Fibroblast of upper back skin (primary cell): Measurements from ENCODE around the gene SFXN5.

Experiments
- DNase-seq: peaks from one replicate; pipeline ENCODE4 v3.0.0-alpha.2; 2013

Gene SFXN5

DNA sequence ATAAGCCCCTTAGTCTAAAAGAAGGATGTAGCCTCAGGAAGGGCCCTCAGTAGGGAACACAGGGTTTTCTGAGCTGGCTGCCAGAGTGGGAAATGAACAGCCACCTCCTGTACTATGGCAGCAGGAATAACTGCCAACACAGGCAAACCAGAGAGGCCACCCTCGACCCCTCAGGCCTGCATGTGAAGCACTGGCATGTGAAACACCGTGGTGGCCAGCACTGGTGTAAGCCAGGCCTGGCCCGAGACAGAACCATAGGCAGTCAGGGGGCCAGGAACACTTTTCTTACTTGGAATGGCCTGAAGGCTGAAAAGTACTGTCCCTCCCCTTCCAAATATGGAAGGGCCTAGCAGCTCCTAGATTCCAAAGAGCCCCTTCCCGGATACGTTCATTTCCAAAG lies 28.2 kb downstream of the SFXN5 start:
- no peak for DNase-seq

- DNase-seq: no peak
These were observed 33.4 kb downstream of the SFXN5 start for GRCh38 chr2:73037947-73038585.

GRCh38 chr2:73036766-73037165 lies 34.7 kb downstream of the SFXN5 start:
- DNase-seq: no peak

- DNase-seq: no peak
These were observed 35.4 kb downstream of the SFXN5 start for GRCh38 chr2:73035899-73036711.

GRCh38 chr2:73034661-73035375 lies 36.7 kb downstream of the SFXN5 start:
- DNase-seq: no peak

- no peak for DNase-seq
These were observed 37.6 kb downstream of the SFXN5 start for GRCh38 chr2:73033766-73034381.

GRCh38 chr2:73033142-73033765 lies 38.3 kb downstream of the SFXN5 start:
- DNase-seq: no peak

DNA sequence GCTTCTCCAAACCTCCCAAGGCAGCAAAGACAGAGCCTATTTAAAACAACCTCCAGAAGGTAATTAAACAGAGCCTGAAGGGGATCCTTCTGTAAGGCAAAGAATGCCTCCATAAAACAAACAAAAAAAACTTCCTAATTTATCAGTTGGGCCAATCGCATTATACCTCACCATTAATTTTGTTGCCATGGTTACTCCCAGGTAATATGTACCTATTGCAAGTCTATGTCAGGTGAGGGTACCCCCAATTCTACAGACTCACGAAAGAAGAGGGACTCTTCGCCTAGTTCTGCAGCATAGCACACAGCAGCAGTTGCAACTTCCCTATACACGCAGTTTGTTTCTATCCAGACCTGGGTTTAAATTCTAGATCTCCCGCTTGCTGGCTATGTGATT lies 38.8 kb downstream of the SFXN5 start:
- DNase-seq: no peak

GRCh38 chr2:73031725-73032701 lies 39.5 kb downstream of the SFXN5 start:
- no peak for DNase-seq

DNA sequence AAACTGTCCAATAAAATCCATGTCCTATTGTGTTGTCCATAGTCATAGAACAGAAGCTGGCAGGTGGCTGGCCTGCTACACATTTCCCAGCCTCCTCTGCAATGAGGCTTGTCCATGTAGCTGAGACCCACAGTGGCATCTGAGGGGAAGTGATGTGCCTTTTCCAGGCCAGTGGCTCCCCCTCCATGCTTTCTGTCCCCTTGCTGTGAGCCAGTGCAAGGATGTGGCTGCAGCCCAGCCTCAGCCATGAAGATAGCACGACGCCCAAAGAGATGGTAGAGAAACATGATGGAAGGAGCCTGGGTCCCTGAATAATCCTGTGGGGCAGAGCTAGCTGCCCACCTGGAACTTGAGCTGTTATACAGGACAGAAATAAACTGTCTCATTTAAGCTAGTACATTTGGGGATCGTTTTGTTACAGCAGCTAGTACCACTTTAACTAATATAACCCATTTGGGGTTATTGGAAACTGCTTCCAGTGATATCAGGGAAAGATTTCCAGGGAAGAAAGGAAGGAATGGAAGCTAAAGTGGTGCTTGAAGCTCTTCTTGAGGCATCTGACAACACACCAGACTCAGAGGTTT lies 40.3 kb downstream of the SFXN5 start:
- no peak for DNase-seq

DNA sequence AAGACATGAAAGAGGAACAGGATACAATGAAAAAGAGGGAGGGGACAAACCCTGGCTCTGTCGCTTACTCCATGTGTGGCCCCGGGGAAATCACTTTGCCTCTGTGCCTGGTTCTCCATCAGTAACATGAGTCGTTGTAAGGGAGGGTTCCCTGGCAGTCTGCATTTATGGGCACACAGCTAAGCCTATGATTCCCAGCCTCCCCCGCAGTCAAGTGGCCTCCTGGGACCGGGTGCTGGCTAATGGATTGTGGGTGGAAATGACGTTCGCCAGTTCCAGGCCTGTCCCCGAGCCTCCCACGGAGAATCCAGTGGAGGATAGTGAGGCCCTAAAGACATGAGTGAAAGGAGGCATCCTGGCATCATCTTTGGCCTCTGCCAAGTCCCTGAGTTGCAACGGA lies 42.7 kb downstream of the SFXN5 start:
- no peak for DNase-seq

DNA sequence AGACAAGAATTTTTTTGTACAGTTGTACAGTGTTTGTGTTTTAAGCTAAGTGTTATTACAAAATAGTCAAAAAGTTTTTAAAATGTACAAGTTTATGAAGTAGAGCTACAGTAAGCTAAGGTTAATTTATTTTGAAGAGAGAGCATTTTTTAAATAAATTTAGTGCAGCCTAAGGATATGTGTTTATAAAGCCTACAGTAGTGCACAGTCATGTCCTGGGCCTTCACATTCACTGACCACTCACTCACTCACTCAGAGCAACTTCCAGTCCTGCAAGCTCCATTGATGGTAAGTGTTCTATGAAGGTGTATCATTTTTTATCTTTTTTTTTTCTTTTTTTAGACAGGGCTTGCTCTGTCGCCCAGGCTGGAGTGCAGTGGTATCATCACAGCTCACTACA lies 44.2 kb downstream of the SFXN5 start:
- DNase-seq: no peak

DNA sequence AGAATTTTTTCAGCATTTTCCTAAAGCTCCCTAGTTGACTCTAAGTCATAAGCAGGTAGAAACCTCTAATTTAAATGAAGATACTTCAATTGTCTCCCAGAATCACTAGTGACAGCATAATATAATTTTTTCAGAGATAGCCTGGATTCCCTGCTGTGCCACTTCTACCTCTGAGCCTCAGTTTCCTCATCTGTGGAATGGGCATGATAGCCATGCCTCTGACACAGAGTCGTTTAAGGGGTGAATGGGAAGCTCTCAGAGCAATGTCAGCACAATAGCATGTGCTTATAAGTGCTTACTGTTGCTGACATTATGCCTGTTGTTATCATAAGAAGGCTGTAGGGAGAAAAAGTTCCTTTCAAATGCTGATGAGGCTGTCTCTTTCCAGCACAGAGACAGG lies 48.0 kb downstream of the SFXN5 start:
- DNase-seq: no peak

- DNase-seq: no peak
These were observed 49.4 kb downstream of the SFXN5 start for GRCh38 chr2:73022024-73022568.

GRCh38 chr2:73021371-73022010 lies 50.0 kb downstream of the SFXN5 start:
- no peak for DNase-seq

GRCh38 chr2:73020657-73021370 lies 50.7 kb downstream of the SFXN5 start:
- peak; percentile 83 for DNase-seq

DNA sequence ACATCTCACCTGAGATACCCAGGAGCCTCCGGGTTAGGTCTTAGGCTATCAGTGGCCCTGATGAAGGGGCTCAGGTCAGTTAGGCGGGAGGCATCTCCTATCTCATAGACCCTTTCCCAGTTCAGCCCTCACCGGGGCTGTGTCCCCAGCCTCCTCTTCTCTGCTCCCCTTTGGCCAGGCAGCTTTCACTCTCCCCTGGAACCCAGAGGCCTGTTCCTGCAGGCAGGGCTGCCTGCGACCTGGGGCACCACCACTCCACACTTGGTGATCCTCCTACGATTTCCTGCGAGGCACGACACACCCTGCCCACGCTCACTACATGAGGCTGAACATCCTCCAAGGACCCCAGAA lies 51.2 kb downstream of the SFXN5 start:
- no peak for DNase-seq

- no peak for DNase-seq
These were observed 53.2 kb downstream of the SFXN5 start for GRCh38 chr2:73018188-73018825.

- peak; percentile 16 for DNase-seq
These were observed 57.6 kb downstream of the SFXN5 start for GRCh38 chr2:73013936-73014335.
